ENCODE results near the gene ERBB3. TPM values are rescaled to one million over a fixed set of nuclear protein-coding genes. Genes with fewer than 3 reads are reported as not detected.
A peak's percentile ranks its signal among the peaks of the same experiment; 100 is the strongest.

ERBB3 gene
- total RNA-seq, 4 donors from 2014 or later: 17.3 to 41.1 (median 22.3) TPM

DNA sequence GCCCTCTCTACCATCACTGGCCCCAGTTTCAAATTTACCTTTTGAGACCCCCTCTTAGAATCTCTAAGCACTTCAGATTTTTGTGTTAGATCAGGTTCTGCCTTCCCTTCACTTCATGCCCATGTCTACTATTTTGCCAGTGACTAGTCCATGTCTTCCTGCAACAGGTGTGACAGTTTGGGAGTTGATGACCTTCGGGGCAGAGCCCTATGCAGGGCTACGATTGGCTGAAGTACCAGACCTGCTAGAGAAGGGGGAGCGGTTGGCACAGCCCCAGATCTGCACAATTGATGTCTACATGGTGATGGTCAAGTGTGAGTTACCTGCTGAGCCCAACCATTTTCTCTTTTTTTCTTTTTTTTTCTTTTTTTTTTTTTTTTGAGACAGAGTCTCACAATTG, 18.6 kb downstream of the ERBB3 start:
- WGBS, 2 donors (ENCODE audit: low coverage in 1 of 2): 50 to 92% methylated on average over 1 to 2 of the region's 3 CpGs
- Histone ChIP-seq H3K27ac (no peak overlapping the region), H3K36me3 (no peaks in the 10 kb centered on the region), H3K4me3 (no peak overlapping the region), H3K9me3 (no peaks in the 10 kb centered on the region), H3K4me1 (peaks cover 0 to 9% (median 6%) of the 10 kb centered on the region in 3 donors), H3K27me3 (peaks cover 12% of the 10 kb centered on the region)
- ATAC-seq: no peak
- no peak for TF ChIP-seq EP300 (IDR thresholded peaks at IDR 0.05)

DNA sequence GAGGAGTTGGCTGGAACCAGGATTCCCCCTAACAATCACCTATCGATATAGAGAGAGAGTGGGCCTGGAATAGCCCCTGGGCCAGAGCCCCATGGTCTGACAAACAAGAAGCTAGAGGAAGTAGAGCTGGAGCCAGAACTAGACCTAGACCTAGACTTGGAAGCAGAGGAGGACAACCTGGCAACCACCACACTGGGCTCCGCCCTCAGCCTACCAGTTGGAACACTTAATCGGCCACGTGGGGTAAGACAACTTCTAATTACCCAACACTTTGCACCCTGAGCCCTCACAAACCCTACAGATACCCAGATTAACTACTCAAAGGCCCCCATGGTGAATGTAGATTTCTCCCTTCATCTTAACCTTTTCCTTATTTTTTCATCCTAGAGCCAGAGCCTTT, 19.8 kb downstream of the ERBB3 start:
- H3K36me3 ChIP-seq: no peaks in the 10 kb centered on the region
- TF ChIP-seq POLR2A (IDR thresholded peaks at IDR 0.05) (no peak), EP300 (IDR thresholded peaks at IDR 0.05) (no peak), POLR2AphosphoS5 (IDR thresholded peaks at IDR 0.05) (no peak)
- TF ChIP-seq, protein P1, sequence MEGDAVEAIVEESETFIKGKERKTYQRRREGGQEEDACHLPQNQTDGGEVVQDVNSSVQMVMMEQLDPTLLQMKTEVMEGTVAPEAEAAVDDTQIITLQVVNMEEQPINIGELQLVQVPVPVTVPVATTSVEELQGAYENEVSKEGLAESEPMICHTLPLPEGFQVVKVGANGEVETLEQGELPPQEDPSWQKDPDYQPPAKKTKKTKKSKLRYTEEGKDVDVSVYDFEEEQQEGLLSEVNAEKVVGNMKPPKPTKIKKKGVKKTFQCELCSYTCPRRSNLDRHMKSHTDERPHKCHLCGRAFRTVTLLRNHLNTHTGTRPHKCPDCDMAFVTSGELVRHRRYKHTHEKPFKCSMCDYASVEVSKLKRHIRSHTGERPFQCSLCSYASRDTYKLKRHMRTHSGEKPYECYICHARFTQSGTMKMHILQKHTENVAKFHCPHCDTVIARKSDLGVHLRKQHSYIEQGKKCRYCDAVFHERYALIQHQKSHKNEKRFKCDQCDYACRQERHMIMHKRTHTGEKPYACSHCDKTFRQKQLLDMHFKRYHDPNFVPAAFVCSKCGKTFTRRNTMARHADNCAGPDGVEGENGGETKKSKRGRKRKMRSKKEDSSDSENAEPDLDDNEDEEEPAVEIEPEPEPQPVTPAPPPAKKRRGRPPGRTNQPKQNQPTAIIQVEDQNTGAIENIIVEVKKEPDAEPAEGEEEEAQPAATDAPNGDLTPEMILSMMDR (IDR thresholded peaks at IDR 0.05): no peak
- H3K4me1 ChIP-seq: peaks cover 0 to 13% (median 8%) of the 10 kb centered on the region in 3 donors
- H3K9me3 ChIP-seq: no peaks in the 10 kb centered on the region
- no peak overlapping the region for H3K27ac ChIP-seq
- no peak overlapping the region for H3K4me3 ChIP-seq
- no peak for ATAC-seq
- 84 to 90% methylated on average over 2 to 3 of the region's 4 CpGs for WGBS, 2 donors (ENCODE audit: low coverage in 1 of 2)
- H3K27me3 ChIP-seq: peaks cover under 1% of the 10 kb centered on the region

DNA sequence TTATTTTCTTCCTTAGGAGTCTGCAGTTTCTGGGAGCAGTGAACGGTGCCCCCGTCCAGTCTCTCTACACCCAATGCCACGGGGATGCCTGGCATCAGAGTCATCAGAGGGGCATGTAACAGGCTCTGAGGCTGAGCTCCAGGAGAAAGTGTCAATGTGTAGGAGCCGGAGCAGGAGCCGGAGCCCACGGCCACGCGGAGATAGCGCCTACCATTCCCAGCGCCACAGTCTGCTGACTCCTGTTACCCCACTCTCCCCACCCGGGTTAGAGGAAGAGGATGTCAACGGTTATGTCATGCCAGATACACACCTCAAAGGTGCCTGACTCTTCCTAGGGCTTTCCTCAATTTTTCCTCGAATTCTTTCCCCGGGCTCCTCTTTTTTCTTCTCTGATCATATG, 21.1 kb downstream of the ERBB3 start:
- Histone ChIP-seq H3K27ac (no peak overlapping the region), H3K36me3 (no peaks in the 10 kb centered on the region), H3K9me3 (no peaks in the 10 kb centered on the region), H3K4me3 (no peak overlapping the region), H3K4me1 (peaks cover 6 to 25% (median 17%) of the 10 kb centered on the region in 3 donors), H3K27me3 (no peaks in the 10 kb centered on the region)
- ATAC-seq: no peak
- WGBS, 2 donors (ENCODE audit: low coverage in 1 of 2): 79% methylated on average over 3 to 7 of the region's 14 CpGs
- TF ChIP-seq EP300 (IDR thresholded peaks at IDR 0.05): no peak
- TF ChIP-seq, protein P1 (IDR thresholded peaks at IDR 0.05): no peak
- TF ChIP-seq POLR2A (IDR thresholded peaks at IDR 0.05): no peak
- no peak for TF ChIP-seq POLR2AphosphoS5 (IDR thresholded peaks at IDR 0.05)

DNA sequence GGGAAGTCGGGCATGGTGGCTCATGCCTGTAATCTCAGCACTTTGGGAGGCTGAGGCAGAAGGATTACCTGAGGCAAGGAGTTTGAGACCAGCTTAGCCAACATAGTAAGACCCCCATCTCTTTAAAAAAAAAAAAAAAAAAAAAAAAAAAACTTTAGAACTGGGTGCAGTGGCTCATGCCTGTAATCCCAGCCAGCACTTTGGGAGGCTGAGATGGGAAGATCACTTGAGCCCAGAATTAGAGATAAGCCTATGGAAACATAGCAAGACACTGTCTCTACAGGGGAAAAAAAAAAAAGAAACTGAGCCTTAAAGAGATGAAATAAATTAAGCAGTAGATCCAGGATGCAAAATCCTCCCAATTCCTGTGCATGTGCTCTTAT, 22.7 kb downstream of the ERBB3 start:
- Histone ChIP-seq H3K27ac (peak overlapping the region in 1 of 4 donors; percentile 95), H3K36me3 (peaks cover 0 to 12% of the 10 kb centered on the region in 2 donors), H3K27me3 (no peaks in the 10 kb centered on the region), H3K4me1 (peaks cover 6 to 37% (median 20%) of the 10 kb centered on the region in 3 donors), H3K4me3 (no peak overlapping the region), H3K9me3 (no peaks in the 10 kb centered on the region)
- 67% methylated on average over 1 of the region's 1 CpG; no CpG with 5 or more reads in 1 of the 2 donors for WGBS, 2 donors (ENCODE audit: low coverage in 1 of 2)
- TF ChIP-seq, protein P1 (IDR thresholded peaks at IDR 0.05): no peak
- TF ChIP-seq POLR2AphosphoS5 (IDR thresholded peaks at IDR 0.05) (no peak), EP300 (IDR thresholded peaks at IDR 0.05) (no peak), POLR2A (IDR thresholded peaks at IDR 0.05) (no peak)
- no peak for ATAC-seq

DNA sequence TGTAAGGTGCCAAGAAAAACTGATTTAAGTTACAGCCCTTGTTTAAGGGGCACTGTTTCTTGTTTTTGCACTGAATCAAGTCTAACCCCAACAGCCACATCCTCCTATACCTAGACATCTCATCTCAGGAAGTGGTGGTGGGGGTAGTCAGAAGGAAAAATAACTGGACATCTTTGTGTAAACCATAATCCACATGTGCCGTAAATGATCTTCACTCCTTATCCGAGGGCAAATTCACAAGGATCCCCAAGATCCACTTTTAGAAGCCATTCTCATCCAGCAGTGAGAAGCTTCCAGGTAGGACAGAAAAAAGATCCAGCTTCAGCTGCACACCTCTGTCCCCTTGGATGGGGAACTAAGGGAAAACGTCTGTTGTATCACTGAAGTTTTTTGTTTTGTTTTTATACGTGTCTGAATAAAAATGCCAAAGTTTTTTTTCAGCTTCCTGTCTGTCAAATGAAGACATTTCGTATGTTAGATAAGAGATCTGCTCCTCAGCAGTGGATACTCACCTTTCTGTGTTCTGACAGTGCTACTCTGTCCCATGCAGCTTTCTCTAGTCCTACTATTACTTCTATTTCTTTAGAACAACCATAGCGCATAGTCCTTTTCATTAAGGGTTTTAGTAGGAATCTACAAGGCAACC, 23.2 kb downstream of the ERBB3 start:
- peak overlapping the region; percentile 86 to 95 (median 94) for H3K27ac ChIP-seq
- H3K36me3 ChIP-seq: peaks cover 0 to 18% of the 10 kb centered on the region in 2 donors
- no peaks in the 10 kb centered on the region for H3K27me3 ChIP-seq
- peaks cover 6 to 37% (median 20%) of the 10 kb centered on the region in 3 donors for H3K4me1 ChIP-seq
- TF ChIP-seq EP300 (IDR thresholded peaks at IDR 0.05) (no peak), POLR2AphosphoS5 (IDR thresholded peaks at IDR 0.05) (no peak), POLR2A (IDR thresholded peaks at IDR 0.05) (no peak)
- TF ChIP-seq, protein P1 (IDR thresholded peaks at IDR 0.05): no peak
- WGBS, 2 donors (ENCODE audit: low coverage in 1 of 2): 53 to 56% methylated on average over 6 of the region's 6 CpGs
- no peaks in the 10 kb centered on the region for H3K9me3 ChIP-seq
- ATAC-seq: no peak
- peak overlapping the region; percentile 88 to 92 for H3K4me3 ChIP-seq
